HEK293 (cell line): ENCODE measurements around the gene FLT4.

Experiments used
- CTCF ChIA-PET: fragments of 350-600 bp; formaldehyde crosslinking; extraction: SDS; loops from one replicate; lab custom pipeline; 2021; ENCODE audit warnings: antibody characterized with exemption; lab: Yijun Ruan, JAX
- POLR2A ChIA-PET: fragments of 300-600 bp; formaldehyde crosslinking; extraction: SDS; loops from one replicate; lab custom pipeline; 2020; ENCODE audit warnings: antibody characterized with exemption, inconsistent platforms; lab: Yijun Ruan, JAX
- H3K27ac ChIP-seq: fragments of 200-500 bp; sonication (Bioruptor generic); 2 replicates; pipeline ENCODE4 v1.5.1; 2014; ENCODE audit warnings: low read depth, low read length, control low read depth, inconsistent platforms; ENCODE audit errors: extremely low read depth
- H3K36me3 ChIP-seq, 2 experiments: fragments of 200-500 bp in 1 of 2; sonication (Bioruptor generic) in 1 of 2; 1 replicate in 1 of 2; 2 replicates in 1 of 2; pipeline ENCODE4 v1.5.1; 2014 to 2017; ENCODE audit warnings: inconsistent platforms in 2 of 2, low read length in 2 of 2; ENCODE audit not compliant: control insufficient read depth in 2 of 2, insufficient read depth in 1 of 2
- H3K4me1 ChIP-seq: fragments of 200-500 bp; sonication (Bioruptor generic); 2 replicates; pipeline ENCODE4 v1.5.1; 2014; ENCODE audit warnings: mild to moderate bottlenecking, low read length, inconsistent platforms; ENCODE audit not compliant: control insufficient read depth, insufficient read depth
- H3K4me3 ChIP-seq: 2 replicates; pipeline ENCODE4 v1.5.1; 2011; ENCODE audit warnings: low read depth, mild to moderate bottlenecking, control low read depth, low read length, moderate library complexity
- H3K9me3 ChIP-seq: fragments of 200-500 bp; sonication (Bioruptor generic); 2 replicates; pipeline ENCODE4 v1.5.1; 2014; ENCODE audit warnings: low read depth, low read length, inconsistent platforms; ENCODE audit not compliant: control insufficient read depth, insufficient read depth
- MEIS1 ChIP-seq: sonication (generic); formaldehyde crosslinking; IDR thresholded peaks from 2 replicates; pipeline ENCODE4 v1.8.1; 2022; ENCODE audit warnings: missing genetic modification reagents, mild to moderate bottlenecking, borderline replicate concordance
- PRDM1 ChIP-seq: fragments of 450-650 bp; formaldehyde crosslinking; IDR thresholded peaks from 2 replicates; pipeline ENCODE4; 2016; ENCODE audit warnings: missing biosample characterization, missing genetic modification characterization
- SP7 ChIP-seq: fragments of 450-650 bp; formaldehyde crosslinking; IDR thresholded peaks from 2 replicates; pipeline ENCODE4 v1.5.1; 2016; ENCODE audit warnings: missing biosample characterization, missing genetic modification characterization
- ZIC2 ChIP-seq: fragments of 450-650 bp; formaldehyde crosslinking; IDR thresholded peaks from 2 replicates; pipeline ENCODE4 v1.5.1; 2016; ENCODE audit warnings: missing biosample characterization, missing genetic modification characterization
- ZNF366 ChIP-seq: fragments of 450-650 bp; formaldehyde crosslinking; conservative IDR thresholded peaks from 2 replicates; pipeline ENCODE4 v1.5.1; 2016; ENCODE audit warnings: missing biosample characterization, missing genetic modification characterization
- ZNF548 ChIP-seq: fragments of 450-650 bp; formaldehyde crosslinking; IDR thresholded peaks from 2 replicates; pipeline ENCODE4 v1.5.1; 2016; ENCODE audit warnings: missing biosample characterization, missing genetic modification characterization
- ZNF768 ChIP-seq: fragments of 450-650 bp; formaldehyde crosslinking; IDR thresholded peaks from 2 replicates; pipeline ENCODE4 v1.5.1; 2018; ENCODE audit warnings: missing biosample characterization, mild to moderate bottlenecking, missing genetic modification characterization
- ZNF792 ChIP-seq: fragments of 450-650 bp; formaldehyde crosslinking; IDR thresholded peaks from 2 replicates; pipeline ENCODE4 v1.5.1; 2016; ENCODE audit warnings: missing biosample characterization, missing genetic modification characterization
- TF ChIP-seq, protein P1 (sequence below): fragments of 450-650 bp; formaldehyde crosslinking; IDR thresholded peaks from 2 replicates; pipeline ENCODE4 v1.5.1; 2016; ENCODE audit warnings: missing biosample characterization, missing genetic modification characterization, low read depth
- TF ChIP-seq, protein P2 (sequence below): fragments of 450-650 bp; formaldehyde crosslinking; IDR thresholded peaks from 2 replicates; pipeline ENCODE4 v1.5.1; 2016; ENCODE audit warnings: missing biosample characterization, missing genetic modification characterization
- TF ChIP-seq, protein P3 (sequence below): fragments of 450-650 bp; formaldehyde crosslinking; IDR thresholded peaks from 2 replicates; pipeline ENCODE4 v1.5.1; 2016; ENCODE audit warnings: missing biosample characterization, missing genetic modification characterization
- TF ChIP-seq, protein P4 (sequence below): fragments of 450-650 bp; formaldehyde crosslinking; IDR thresholded peaks from 2 replicates; pipeline ENCODE4 v1.5.1; 2016; ENCODE audit warnings: missing biosample characterization, missing genetic modification characterization
- TF ChIP-seq, protein P5 (sequence below): fragments of 450-650 bp; formaldehyde crosslinking; IDR thresholded peaks from 2 replicates; pipeline ENCODE4 v1.5.1; 2016; ENCODE audit warnings: missing biosample characterization, missing genetic modification characterization, borderline replicate concordance
- TF ChIP-seq, protein P6 (sequence below): fragments of 450-650 bp; formaldehyde crosslinking; conservative IDR thresholded peaks from 2 replicates; pipeline ENCODE4 v1.5.1; 2016; ENCODE audit warnings: low read depth, missing biosample characterization, missing genetic modification characterization

The FLT4 gene

DNA sequence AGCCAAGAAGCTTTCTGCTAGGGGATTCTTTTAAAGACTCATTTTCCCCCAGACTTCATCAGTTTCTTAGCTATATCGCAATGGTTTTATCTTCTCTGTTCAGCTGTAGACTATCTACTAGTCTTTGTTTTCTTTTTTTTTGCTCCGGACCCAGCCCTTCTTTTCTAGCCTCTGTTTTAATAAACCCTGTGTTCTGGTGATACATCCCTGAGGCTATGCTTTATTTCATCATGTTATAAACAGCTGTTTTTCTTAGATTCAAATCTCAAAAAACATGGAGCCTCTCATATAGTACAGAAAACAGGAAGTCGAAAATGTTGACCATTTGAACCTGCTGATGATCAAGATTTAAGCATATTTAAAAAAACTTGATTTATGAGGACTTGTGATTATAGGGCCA lies 95.9 kb downstream of the FLT4 start:
- H3K4me1 ChIP-seq = no peaks in the 10 kb centered on the region
- no peak overlapping the region for H3K27ac ChIP-seq
- peaks cover 24 to 62% of the 10 kb centered on the region in 2 experiments; a peak in 2 of 3 replicates for H3K36me3 ChIP-seq
- H3K9me3 ChIP-seq = no peaks in the 10 kb centered on the region
- ChIA-PET POLR2A (interaction anchor here (0.7 kb wide), 1 partner anchor 346 kb away, joined by 9 read pairs; no protein-coding TSS in a partner anchor), CTCF (interaction anchor here (0.6 to 1.6 kb wide), 2 partner anchors 53 to 95 kb away, joined by 3 to 6 read pairs; no protein-coding TSS in a partner anchor)
- TF ChIP-seq ZNF366 (tag by site-specific recombination) = no peak
- no peak for TF ChIP-seq ZNF768 (tag by site-specific recombination)
- TF ChIP-seq ZNF792 (tag by site-specific recombination) = no peak
- TF ChIP-seq, protein P1, sequence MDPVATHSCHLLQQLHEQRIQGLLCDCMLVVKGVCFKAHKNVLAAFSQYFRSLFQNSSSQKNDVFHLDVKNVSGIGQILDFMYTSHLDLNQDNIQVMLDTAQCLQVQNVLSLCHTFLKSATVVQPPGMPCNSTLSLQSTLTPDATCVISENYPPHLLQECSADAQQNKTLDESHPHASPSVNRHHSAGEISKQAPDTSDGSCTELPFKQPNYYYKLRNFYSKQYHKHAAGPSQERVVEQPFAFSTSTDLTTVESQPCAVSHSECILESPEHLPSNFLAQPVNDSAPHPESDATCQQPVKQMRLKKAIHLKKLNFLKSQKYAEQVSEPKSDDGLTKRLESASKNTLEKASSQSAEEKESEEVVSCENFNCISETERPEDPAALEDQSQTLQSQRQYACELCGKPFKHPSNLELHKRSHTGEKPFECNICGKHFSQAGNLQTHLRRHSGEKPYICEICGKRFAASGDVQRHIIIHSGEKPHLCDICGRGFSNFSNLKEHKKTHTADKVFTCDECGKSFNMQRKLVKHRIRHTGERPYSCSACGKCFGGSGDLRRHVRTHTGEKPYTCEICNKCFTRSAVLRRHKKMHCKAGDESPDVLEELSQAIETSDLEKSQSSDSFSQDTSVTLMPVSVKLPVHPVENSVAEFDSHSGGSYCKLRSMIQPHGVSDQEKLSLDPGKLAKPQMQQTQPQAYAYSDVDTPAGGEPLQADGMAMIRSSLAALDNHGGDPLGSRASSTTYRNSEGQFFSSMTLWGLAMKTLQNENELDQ (tag by site-specific recombination) = no peak
- no peak for TF ChIP-seq PRDM1
- TF ChIP-seq, protein P2, sequence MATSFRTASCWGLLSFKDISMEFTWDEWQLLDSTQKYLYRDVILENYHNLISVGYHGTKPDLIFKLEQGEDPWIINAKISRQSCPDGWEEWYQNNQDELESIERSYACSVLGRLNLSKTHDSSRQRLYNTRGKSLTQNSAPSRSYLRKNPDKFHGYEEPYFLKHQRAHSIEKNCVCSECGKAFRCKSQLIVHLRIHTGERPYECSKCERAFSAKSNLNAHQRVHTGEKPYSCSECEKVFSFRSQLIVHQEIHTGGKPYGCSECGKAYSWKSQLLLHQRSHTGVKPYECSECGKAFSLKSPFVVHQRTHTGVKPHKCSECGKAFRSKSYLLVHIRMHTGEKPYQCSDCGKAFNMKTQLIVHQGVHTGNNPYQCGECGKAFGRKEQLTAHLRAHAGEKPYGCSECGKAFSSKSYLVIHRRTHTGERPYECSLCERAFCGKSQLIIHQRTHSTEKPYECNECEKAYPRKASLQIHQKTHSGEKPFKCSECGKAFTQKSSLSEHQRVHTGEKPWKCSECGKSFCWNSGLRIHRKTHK (tag by site-specific recombination) = no peak
- TF ChIP-seq, protein P3, sequence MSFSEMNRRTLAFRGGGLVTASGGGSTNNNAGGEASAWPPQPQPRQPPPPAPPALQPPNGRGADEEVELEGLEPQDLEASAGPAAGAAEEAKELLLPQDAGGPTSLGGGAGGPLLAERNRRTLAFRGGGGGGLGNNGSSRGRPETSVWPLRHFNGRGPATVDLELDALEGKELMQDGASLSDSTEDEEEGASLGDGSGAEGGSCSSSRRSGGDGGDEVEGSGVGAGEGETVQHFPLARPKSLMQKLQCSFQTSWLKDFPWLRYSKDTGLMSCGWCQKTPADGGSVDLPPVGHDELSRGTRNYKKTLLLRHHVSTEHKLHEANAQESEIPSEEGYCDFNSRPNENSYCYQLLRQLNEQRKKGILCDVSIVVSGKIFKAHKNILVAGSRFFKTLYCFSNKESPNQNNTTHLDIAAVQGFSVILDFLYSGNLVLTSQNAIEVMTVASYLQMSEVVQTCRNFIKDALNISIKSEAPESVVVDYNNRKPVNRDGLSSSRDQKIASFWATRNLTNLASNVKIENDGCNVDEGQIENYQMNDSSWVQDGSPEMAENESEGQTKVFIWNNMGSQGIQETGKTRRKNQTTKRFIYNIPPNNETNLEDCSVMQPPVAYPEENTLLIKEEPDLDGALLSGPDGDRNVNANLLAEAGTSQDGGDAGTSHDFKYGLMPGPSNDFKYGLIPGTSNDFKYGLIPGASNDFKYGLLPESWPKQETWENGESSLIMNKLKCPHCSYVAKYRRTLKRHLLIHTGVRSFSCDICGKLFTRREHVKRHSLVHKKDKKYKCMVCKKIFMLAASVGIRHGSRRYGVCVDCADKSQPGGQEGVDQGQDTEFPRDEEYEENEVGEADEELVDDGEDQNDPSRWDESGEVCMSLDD (tag by site-specific recombination) = no peak
- no peak for TF ChIP-seq ZIC2 (tag by site-specific recombination)
- no peak for TF ChIP-seq ZNF548 (tag by site-specific recombination)
- TF ChIP-seq, protein P4, sequence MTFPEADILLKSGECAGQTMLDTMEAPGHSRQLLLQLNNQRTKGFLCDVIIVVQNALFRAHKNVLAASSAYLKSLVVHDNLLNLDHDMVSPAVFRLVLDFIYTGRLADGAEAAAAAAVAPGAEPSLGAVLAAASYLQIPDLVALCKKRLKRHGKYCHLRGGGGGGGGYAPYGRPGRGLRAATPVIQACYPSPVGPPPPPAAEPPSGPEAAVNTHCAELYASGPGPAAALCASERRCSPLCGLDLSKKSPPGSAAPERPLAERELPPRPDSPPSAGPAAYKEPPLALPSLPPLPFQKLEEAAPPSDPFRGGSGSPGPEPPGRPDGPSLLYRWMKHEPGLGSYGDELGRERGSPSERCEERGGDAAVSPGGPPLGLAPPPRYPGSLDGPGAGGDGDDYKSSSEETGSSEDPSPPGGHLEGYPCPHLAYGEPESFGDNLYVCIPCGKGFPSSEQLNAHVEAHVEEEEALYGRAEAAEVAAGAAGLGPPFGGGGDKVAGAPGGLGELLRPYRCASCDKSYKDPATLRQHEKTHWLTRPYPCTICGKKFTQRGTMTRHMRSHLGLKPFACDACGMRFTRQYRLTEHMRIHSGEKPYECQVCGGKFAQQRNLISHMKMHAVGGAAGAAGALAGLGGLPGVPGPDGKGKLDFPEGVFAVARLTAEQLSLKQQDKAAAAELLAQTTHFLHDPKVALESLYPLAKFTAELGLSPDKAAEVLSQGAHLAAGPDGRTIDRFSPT (tag by site-specific recombination) = no peak
- TF ChIP-seq, protein P5, sequence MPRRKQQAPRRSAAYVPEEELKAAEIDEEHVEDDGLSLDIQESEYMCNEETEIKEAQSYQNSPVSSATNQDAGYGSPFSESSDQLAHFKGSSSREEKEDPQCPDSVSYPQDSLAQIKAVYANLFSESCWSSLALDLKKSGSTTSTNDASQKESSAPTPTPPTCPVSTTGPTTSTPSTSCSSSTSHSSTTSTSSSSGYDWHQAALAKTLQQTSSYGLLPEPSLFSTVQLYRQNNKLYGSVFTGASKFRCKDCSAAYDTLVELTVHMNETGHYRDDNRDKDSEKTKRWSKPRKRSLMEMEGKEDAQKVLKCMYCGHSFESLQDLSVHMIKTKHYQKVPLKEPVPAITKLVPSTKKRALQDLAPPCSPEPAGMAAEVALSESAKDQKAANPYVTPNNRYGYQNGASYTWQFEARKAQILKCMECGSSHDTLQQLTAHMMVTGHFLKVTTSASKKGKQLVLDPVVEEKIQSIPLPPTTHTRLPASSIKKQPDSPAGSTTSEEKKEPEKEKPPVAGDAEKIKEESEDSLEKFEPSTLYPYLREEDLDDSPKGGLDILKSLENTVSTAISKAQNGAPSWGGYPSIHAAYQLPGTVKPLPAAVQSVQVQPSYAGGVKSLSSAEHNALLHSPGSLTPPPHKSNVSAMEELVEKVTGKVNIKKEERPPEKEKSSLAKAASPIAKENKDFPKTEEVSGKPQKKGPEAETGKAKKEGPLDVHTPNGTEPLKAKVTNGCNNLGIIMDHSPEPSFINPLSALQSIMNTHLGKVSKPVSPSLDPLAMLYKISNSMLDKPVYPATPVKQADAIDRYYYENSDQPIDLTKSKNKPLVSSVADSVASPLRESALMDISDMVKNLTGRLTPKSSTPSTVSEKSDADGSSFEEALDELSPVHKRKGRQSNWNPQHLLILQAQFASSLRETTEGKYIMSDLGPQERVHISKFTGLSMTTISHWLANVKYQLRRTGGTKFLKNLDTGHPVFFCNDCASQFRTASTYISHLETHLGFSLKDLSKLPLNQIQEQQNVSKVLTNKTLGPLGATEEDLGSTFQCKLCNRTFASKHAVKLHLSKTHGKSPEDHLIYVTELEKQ = no peak
- TF ChIP-seq SP7 (tag by site-specific recombination) = no peak
- TF ChIP-seq, protein P6, sequence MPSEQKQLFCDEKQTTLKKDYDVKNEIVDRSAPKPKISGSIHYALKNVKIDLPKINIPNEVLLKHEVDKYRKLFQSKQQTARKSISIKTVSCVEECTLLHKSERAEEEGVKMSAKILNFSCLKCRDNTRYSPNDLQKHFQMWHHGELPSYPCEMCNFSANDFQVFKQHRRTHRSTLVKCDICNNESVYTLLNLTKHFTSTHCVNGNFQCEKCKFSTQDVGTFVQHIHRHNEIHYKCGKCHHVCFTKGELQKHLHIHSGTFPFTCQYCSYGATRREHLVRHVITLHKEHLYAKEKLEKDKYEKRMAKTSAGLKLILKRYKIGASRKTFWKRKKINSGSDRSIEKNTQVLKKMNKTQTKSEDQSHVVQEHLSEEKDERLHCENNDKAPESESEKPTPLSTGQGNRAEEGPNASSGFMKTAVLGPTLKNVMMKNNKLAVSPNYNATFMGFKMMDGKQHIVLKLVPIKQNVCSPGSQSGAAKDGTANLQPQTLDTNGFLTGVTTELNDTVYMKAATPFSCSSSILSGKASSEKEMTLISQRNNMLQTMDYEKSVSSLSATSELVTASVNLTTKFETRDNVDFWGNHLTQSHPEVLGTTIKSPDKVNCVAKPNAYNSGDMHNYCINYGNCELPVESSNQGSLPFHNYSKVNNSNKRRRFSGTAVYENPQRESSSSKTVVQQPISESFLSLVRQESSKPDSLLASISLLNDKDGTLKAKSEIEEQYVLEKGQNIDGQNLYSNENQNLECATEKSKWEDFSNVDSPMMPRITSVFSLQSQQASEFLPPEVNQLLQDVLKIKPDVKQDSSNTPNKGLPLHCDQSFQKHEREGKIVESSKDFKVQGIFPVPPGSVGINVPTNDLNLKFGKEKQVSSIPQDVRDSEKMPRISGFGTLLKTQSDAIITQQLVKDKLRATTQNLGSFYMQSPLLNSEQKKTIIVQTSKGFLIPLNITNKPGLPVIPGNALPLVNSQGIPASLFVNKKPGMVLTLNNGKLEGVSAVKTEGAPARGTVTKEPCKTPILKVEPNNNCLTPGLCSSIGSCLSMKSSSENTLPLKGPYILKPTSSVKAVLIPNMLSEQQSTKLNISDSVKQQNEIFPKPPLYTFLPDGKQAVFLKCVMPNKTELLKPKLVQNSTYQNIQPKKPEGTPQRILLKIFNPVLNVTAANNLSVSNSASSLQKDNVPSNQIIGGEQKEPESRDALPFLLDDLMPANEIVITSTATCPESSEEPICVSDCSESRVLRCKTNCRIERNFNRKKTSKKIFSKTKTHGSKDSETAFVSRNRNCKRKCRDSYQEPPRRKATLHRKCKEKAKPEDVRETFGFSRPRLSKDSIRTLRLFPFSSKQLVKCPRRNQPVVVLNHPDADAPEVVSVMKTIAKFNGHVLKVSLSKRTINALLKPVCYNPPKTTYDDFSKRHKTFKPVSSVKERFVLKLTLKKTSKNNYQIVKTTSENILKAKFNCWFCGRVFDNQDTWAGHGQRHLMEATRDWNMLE (tag by site-specific recombination) = no peak
- TF ChIP-seq MEIS1 = no peak
- TF ChIP-seq, all 188 proteins: peak for 0
- H3K4me3 ChIP-seq = no peak overlapping the region
